Activated CD4-positive, alpha-beta T cell treated with anti-CD3 and anti-CD28 coated beads, Interleukin-2, amount 50 U/mL, for 48 hours (primary cell): ENCODE data around the gene PAK1.
"Not testable (repeated sequence)": the region's sequence is repeated elsewhere in the genome, so short reads cannot be mapped to it uniquely, and the experiment has no call there.

Experiments
- DNase-seq, 2 experiments: peaks; one replicate each; pipeline ENCODE4 v3.0.0-alpha.2; 2020

The PAK1 gene

GRCh38 chr11:77400775-77401449, 73.0 kb downstream of the PAK1 start:
- DNase-seq: no peak

DNA sequence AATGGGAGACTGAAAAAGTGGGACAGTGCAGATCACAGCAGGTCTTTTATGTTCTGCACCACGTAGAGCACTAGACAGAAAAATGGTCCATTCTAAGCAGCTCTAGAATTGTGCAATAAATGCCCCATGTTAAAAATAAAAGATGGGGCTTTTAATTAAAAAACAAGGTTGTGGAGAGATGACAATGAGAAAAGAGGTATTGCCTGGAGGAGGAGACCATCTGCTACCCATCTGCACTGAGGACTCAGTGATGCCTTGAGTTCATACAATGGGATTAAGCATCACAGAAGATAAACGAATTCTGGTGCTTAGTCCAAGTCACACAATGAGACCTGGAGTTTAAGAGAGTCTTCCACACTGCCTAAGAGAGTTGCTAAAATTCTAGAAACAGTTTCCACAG, 73.6 kb downstream of the PAK1 start:
- no peak for DNase-seq

DNA sequence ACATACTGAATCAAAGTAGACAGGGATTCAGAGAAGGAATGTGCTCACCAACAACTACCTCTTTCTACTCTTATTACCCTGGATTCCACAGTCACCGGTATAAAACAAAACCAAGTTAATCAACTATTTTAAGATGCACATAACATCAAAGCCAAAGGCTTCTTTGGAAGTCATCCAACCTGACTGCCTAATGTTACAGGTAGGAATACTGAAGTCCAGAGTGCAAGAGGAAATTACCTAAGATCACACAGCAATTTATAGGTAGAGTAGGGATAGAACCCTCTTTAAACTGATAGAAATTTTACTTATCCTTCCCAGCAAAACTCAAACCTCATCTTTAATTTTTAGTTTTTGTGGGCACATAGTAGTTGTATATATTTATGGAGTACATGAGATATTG, 76.3 kb downstream of the PAK1 start:
- no peak for DNase-seq

- DNase-seq: no peak
These were observed 77.0 kb downstream of the PAK1 start for GRCh38 chr11:77396911-77397310.

DNA sequence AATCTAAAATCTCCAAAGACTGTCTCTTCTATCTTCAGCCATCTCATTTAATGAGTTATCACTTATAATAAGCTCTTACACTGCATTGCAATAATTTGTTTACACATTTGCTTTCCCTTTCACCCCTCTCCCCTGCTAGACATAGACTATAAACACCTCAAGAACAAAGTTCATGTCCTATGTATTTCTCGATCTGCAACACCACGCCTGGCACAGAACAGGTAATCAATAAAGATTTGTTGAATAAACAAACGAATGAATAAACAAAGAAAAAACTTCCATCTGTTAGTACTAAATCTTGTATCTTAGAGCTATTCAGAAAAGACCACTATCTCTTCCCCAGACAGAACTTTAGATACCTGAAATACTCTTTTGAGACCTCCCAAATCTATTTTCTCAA, 77.6 kb downstream of the PAK1 start:
- no peak for DNase-seq

DNA sequence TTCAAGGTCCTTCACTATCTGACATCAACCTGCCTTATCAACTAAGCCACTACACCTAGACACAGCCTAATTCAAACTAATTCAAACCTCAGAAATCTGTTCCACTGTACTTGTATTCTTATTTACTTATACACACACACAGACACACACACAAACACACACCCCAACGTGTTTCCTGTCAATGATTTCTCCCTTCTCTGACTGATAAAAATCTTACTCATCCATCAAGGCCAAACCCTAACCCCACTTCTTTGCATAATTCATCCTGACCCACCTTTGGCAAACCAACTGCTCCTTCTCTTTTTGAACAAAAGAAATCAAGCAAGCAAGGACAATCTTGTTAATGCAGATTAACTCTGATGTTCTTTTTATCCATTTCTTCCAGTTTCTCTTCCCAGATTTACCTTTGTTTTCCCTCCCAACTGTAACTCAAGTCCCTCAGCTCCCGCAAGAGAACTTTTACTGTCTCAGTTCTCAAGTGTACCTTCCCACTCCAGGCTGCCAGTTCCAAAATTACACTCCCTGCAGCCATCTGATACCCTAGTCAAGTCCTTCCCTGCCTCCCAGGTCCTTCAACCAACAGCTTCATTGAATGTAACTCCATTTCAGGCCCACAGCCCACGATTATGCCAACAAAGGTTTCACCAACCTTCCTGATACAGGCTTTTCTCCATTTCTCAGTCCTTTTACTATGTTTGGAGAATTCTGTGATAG, 78.3 kb downstream of the PAK1 start:
- no peak for DNase-seq

- DNase-seq: no peak
These were observed 81.1 kb downstream of the PAK1 start for GRCh38 chr11:77392842-77393241.

- DNase-seq: no peak
These were observed 86.2 kb downstream of the PAK1 start for GRCh38 chr11:77387701-77388100.

DNA sequence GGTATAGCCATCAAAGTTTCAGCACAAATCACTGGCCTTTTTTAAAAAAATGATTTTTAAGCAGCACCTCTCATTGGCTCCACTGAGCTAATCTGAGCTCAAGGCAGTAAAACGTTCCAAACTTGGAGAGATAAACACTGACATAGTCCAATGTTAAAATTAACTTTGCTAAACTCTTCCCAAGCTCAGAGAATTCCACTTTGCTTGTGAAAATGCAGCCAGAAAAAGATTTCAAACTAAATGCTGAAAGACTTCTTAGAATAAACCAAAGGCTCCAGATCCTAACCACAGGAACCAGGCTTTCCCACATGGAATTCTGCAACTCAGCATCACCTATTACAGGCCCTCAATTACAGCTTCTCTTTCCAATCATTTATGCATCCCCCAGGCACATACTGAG, 87.7 kb downstream of the PAK1 start:
- DNase-seq: no peak

GRCh38 chr11:77385255-77385771, 88.6 kb downstream of the PAK1 start:
- not testable (repeated sequence) for DNase-seq

DNA sequence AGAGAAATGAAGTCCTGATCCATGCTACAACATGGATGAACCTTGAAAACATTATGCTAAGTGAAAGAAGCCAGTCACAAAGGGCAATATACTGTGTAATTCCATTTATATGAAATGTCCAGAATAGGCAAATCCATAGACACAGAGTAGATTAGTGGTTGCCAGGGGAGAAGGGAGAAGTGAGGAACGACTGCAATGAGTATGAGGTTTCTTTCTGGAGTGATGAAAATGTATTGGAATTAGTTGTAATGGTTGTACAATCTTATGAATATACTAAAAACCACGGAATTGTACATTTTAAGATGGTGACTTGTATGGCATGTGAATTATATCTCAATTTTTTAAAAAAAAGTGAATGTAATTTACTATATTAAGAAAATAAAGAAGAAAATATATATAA, 89.3 kb downstream of the PAK1 start:
- no peak for DNase-seq

DNA sequence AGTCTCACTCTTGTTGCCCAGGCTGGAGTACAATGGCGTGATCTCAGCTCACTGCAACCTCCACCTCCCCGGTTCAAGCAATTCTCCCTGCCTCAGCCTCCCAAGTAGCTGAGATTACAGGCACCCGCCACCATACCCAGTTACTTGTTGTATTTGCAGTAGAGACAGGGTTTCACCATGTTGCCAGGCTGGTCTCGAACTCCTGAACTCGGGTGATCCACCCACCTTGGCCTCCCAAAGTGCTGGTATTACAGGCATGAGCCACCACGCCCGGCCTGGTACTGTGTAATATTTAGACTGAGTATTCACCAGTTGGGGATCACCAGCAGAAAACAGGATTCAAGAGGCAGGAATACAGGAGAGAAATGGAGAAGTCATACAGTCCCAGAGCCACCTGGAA, 90.5 kb downstream of the PAK1 start:
- not testable (repeated sequence) for DNase-seq

GRCh38 chr11:77381729-77382665, 91.9 kb downstream of the PAK1 start:
- DNase-seq: no peak

DNA sequence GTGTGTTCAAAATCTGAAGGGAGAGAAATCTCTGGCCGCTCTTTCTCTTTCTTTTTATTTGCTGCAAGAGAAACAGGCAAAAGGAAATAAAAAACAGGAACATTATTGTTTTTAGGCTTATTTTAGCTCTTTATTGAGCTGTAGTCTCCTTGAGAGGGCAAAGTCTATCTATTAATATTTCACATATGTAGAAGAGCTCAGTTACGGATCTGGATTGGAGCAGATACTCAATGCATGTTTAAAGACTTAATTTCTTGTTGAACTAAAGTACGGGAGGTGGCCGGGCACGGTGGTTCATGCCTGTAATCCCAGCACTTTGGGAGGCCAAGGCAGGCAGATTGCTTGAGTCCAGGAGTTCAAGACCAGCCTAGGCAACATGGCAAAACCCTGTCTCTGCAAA, 94.0 kb downstream of the PAK1 start:
- DNase-seq: no peak

GRCh38 chr11:77379253-77379652, 94.6 kb downstream of the PAK1 start:
- no peak for DNase-seq

DNA sequence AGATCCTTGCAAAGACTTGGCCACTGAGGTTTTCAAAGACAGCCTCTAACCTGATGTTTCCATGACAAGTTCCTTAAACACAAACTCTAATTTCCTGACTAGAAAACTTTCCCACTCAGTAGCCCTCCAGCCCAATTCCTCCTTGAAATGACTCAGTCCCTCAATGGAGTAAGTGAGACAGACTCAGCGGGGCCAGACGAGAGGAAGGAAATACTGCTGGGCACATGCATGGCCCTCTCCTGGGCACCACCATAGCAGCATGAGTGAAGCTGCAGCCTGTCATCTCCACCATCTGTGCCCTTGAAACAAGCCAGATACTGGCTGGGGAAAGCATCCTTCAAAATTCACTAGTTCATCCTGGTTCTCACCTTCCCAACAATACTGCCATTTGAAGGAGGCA, 96.2 kb downstream of the PAK1 start:
- no peak for DNase-seq

DNA sequence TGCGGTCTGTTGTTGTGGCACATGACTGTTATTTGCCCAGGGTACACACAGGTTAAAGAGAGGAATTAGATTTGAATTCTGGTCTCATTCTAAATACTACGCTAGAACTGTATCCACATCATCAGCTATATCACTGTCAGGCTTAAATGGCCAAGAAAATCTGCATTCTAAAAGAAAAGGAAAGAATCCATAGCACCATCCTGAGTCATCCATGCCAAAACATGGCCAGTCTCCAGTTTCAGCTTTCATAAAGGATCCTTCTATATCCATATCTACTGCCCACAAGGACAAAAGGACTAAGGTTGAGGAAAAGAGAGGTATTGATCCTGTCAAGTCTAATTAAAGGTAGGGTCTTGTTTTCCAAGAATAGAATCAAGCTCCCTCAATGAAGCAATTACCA, 98.8 kb downstream of the PAK1 start:
- DNase-seq: no peak

DNA sequence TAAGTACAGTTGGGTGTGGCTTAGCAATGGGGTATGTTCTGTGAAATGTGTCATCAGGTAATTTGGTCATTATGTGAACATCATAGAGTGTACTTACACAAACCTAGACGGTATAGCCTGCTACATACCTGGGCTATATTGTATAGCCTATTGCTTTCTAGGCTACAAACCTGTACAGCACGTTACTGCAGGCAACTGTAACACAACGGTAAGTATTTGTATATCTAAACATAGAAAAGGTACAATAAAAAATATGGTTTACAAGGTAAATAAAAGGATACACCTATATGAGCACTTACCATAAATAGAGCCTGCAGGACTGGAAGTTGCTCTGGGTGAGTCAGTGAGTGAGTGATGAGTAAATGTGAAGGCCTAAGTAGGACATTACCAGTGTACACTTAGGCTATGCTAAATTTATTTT, 99.3 kb downstream of the PAK1 start:
- no peak for DNase-seq

DNA sequence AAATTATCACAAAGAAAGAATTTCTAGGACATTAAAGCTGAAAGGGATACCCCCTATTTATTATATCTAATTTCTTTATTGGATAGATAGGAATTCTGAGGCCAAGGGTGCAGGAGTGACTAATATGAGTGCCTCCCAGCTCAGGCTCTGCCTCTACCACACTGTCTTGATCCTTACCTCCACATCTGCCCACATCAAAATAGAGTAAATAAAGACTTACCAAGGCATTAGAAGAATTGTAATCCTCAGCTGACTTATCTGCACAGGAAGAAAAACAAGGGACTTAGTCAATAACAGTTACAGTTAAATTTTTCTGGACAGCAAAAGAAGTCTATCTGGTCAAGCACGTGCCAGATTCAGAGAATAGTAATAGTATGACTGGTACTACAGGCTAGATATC, 99.8 kb downstream of the PAK1 start:
- DNase-seq: no peak

DNA sequence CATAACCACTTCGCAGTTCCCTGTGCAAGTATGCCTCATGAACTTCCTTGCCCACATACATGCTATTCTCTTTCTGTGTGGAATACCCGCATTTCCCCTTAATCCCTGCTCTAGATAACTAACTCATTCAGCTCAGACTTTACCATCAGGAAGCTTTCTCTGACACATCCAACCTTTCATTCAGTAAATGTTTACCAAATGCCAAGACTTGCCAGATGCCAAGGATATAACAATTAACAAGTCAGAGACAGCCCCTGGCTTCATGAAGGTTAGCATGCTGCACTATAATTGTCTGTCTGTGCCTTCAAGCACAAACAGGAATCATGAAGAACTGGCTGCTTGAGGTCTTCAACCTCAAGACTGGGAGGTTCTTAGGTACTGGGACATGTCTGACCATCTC, 101.2 kb downstream of the PAK1 start:
- no peak for DNase-seq

DNA sequence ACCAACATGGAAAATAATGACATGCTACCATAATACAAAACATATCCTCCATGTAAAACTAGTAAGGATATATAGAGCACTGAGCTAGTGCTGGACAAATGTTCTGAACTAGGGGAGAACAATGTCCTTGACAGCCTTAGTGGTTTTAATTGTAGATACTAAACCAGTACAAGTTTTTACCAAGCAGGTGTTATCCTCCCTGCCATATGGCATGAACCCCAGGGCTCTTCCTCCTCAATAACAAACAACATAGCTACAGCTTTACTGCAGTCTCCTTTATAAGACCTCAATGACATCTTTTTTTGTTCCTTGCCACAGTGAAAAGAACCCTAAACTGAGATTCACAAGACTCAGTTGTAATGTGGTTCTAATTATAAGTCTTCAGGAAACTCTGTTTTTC, 102.2 kb downstream of the PAK1 start:
- no peak for DNase-seq

- DNase-seq: no peak
These were observed 103.7 kb downstream of the PAK1 start for GRCh38 chr11:77370217-77370616.

- DNase-seq: no peak
These were observed 112.7 kb downstream of the PAK1 start for GRCh38 chr11:77361184-77361583.

GRCh38 chr11:77359481-77359880, 114.4 kb downstream of the PAK1 start:
- no peak for DNase-seq
